ENCODE measurements around the gene CAND2.

Gene CAND2

GRCh38 chr3:12796171-12797123 is at the start of gene CAND2:
TSS of gene CAND2 (plus strand) at chr3:12796680. CDS start at chr3:12796721, 41 bp downstream.
- peak; percentile 52 for DNase-seq (ENCODE audit: low read depth)

- DNase-seq (ENCODE audit: low read depth), result no peak
These were observed 48.0 kb upstream of the CAND2 start for GRCh38 chr3:12748477-12748876.

- DNase-seq (ENCODE audit: low read depth), result peak; percentile 87
These were observed 46.3 kb upstream of the CAND2 start for GRCh38 chr3:12750223-12750622.

- peak; percentile 80 for DNase-seq (ENCODE audit: low read depth)
These were observed 45.8 kb upstream of the CAND2 start for GRCh38 chr3:12750658-12751071.

GRCh38 chr3:12751571-12751970 is 44.9 kb upstream of the CAND2 start:
- peak; percentile 86 for DNase-seq (ENCODE audit: low read depth)

GRCh38 chr3:12752102-12752501 is 44.4 kb upstream of the CAND2 start:
- peak; percentile 64 for DNase-seq (ENCODE audit: low read depth)

GRCh38 chr3:12752809-12753208 is 43.7 kb upstream of the CAND2 start:
- peak; percentile 43 for DNase-seq (ENCODE audit: low read depth)

- no peak for DNase-seq (ENCODE audit: low read depth)
These were observed 43.0 kb upstream of the CAND2 start for GRCh38 chr3:12753275-12754028.

GRCh38 chr3:12754313-12754712 is 42.2 kb upstream of the CAND2 start:
- no peak for DNase-seq (ENCODE audit: low read depth)

GRCh38 chr3:12755754-12756153 is 40.7 kb upstream of the CAND2 start:
- DNase-seq (ENCODE audit: low read depth), result no peak

- no peak for DNase-seq (ENCODE audit: low read depth)
These were observed 40.3 kb upstream of the CAND2 start for GRCh38 chr3:12756175-12756574.

- no peak for DNase-seq (ENCODE audit: low read depth)
These were observed 39.8 kb upstream of the CAND2 start for GRCh38 chr3:12756635-12757034.

GRCh38 chr3:12758025-12758781 is 38.3 kb upstream of the CAND2 start:
- DNase-seq (ENCODE audit: low read depth), result peak; percentile 52

GRCh38 chr3:12759097-12759679 is 37.3 kb upstream of the CAND2 start, which contains the start of gene TMEM40:
TSS of gene TMEM40 (minus strand) at chr3:12759259. CDS start at chr3:12749832, 9,427 bp downstream.
- DNase-seq (ENCODE audit: low read depth), result peak; percentile 74

- no peak for DNase-seq (ENCODE audit: low read depth)
These were observed 36.6 kb upstream of the CAND2 start for GRCh38 chr3:12759693-12760565.

GRCh38 chr3:12764171-12764776 is 32.2 kb upstream of the CAND2 start:
- DNase-seq (ENCODE audit: low read depth), result no peak

GRCh38 chr3:12766541-12766940 is 29.9 kb upstream of the CAND2 start:
- no peak for DNase-seq (ENCODE audit: low read depth)

GRCh38 chr3:12768579-12769527 is 27.6 kb upstream of the CAND2 start:
- DNase-seq (ENCODE audit: low read depth), result no peak

GRCh38 chr3:12769761-12770160 is 26.7 kb upstream of the CAND2 start:
- no peak for DNase-seq (ENCODE audit: low read depth)

Measured in ELR (cell line).